GM06990 (cell line): ENCODE measurements around the gene SEC14L1.

ENCODE experiments used
- DNase-seq: peaks from one replicate; pipeline ENCODE4 v3.0.0-alpha.2; 2011; ENCODE audit not compliant: insufficient read length; ENCODE audit errors: extremely low read depth
- H3K27me3 ChIP-seq: replicated peaks from 2 replicates; pipeline ENCODE4 v1.6.0; 2011; ENCODE audit warnings: low read length; ENCODE audit not compliant: control insufficient read depth, insufficient read depth
- H3K36me3 ChIP-seq: 2 replicates; pipeline ENCODE4 v1.5.1; 2011; ENCODE audit warnings: low read length; ENCODE audit not compliant: control insufficient read depth, insufficient read depth
- H3K4me3 ChIP-seq: replicated peaks from 2 replicates; pipeline ENCODE4 v1.5.1; 2011; ENCODE audit warnings: low read depth, mild to moderate bottlenecking, control low read depth, low read length
- TF ChIP-seq, protein P1 (sequence below): IDR thresholded peaks from 2 replicates; pipeline ENCODE4 v1.5.1; 2011; ENCODE audit warnings: low read length, control low read depth, mild to moderate bottlenecking, inconsistent platforms; ENCODE audit not compliant: insufficient read depth, poor library complexity, severe bottlenecking

SEC14L1 gene

DNA sequence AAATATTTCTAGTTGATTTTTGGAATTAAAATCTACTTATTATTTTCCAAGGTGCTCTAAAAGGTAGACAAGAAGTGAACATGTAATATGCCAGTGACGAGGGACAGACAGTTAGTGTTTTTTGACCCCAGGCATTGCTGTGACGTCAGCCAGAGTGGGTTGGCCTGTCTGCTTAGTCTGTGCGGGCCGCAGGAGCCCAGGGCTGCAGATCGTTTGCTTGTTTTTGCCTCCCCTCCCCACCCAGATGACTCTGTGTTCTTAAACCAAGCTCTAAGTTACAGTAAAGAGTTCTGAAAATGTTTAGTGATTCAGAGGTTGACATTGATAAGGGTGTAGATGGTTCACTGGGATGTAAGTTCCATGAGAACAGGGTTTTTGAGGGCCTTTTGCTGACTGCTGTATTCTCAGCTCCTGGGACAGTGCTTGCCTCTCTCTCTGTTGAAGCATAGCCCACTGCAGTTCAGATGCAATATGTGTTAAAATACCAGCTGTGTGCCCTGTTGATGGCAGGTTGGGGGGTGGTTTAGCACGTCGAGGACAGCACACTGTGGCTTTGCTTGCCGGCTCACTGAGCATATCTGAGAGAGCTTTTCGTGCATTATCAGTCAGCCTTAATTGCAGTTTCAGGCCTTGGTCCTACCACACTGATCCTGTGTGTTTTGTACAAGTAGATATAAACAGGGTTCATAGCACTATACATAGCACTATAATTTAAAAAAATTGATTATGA, 64.8 kb downstream of the SEC14L1 start:
- no peak overlapping the region for H3K4me3 ChIP-seq
- TF ChIP-seq, protein P1, sequence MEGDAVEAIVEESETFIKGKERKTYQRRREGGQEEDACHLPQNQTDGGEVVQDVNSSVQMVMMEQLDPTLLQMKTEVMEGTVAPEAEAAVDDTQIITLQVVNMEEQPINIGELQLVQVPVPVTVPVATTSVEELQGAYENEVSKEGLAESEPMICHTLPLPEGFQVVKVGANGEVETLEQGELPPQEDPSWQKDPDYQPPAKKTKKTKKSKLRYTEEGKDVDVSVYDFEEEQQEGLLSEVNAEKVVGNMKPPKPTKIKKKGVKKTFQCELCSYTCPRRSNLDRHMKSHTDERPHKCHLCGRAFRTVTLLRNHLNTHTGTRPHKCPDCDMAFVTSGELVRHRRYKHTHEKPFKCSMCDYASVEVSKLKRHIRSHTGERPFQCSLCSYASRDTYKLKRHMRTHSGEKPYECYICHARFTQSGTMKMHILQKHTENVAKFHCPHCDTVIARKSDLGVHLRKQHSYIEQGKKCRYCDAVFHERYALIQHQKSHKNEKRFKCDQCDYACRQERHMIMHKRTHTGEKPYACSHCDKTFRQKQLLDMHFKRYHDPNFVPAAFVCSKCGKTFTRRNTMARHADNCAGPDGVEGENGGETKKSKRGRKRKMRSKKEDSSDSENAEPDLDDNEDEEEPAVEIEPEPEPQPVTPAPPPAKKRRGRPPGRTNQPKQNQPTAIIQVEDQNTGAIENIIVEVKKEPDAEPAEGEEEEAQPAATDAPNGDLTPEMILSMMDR, result no peak
- peaks cover 32% of the 10 kb centered on the region for H3K36me3 ChIP-seq
- no peak for DNase-seq
- no peaks in the 10 kb centered on the region for H3K27me3 ChIP-seq

DNA sequence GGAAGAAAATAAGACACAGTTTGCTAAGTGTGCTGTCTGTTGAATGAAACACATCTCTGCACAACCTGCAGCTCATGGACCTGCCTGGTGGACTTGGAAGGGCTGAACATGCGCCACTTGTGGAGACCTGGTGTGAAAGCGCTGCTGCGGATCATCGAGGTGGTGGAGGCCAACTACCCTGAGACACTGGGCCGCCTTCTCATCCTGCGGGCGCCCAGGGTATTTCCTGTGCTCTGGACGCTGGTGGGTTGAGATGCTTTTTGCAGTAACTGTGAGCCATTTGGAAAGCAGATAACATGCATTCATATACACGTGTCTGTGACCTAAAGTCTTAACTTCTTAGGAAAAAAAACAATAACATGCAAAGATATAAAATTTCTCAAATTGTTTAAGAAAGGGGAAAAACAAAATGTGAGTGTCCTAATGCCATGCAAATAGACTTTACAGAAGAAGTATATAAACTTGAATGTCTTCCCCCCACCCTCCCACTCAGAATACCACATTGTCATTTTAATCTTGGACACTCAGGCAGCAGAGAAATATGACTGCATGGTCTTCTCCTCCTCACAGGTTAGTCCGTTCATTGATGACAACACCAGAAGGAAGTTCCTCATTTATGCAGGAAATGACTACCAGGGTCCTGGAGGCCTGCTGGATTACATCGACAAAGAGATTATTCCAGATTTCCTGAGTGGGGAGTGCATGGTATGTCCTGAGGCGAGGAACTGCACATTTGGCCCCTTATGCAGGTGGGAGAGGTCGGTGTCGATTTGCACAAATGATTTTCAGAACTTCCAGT, 65.6 kb downstream of the SEC14L1 start:
- DNase-seq, result no peak
- peaks cover 36% of the 10 kb centered on the region for H3K36me3 ChIP-seq

DNA sequence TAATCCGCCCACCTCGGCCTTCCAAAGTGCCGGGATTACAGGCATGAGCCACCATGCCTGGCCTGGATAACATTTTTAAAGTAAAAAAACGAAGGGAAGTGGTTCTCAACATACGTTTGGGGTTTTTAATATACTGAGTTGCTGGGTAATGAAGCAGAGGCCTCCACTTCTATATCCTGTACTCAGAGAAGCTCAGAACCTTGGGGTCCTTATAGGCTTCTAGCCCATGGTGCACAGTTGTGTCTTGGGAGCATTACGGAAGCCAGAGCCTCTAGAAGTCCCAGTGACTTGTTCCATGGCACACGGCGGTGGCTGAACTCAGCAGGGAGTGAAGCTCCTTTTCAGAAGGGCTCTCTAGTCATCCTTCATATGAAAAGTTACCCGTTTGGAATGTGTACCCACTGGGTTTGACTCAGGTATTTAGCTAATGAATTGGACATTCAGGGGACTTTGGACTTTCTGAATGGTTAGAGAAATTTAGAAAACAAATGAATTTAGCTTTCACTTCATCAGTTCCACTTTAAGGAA, 67.0 kb downstream of the SEC14L1 start:
- TF ChIP-seq, protein P1, result no peak
- H3K4me3 ChIP-seq, result no peak overlapping the region
- no peak for DNase-seq
- peaks cover 39% of the 10 kb centered on the region for H3K36me3 ChIP-seq
- H3K27me3 ChIP-seq, result no peaks in the 10 kb centered on the region

More for the DNA sequence above, 65.6 kb downstream of the SEC14L1 start:
- H3K4me3 ChIP-seq, result no peak overlapping the region
- H3K27me3 ChIP-seq, result no peaks in the 10 kb centered on the region
- TF ChIP-seq, protein P1, result no peak

DNA sequence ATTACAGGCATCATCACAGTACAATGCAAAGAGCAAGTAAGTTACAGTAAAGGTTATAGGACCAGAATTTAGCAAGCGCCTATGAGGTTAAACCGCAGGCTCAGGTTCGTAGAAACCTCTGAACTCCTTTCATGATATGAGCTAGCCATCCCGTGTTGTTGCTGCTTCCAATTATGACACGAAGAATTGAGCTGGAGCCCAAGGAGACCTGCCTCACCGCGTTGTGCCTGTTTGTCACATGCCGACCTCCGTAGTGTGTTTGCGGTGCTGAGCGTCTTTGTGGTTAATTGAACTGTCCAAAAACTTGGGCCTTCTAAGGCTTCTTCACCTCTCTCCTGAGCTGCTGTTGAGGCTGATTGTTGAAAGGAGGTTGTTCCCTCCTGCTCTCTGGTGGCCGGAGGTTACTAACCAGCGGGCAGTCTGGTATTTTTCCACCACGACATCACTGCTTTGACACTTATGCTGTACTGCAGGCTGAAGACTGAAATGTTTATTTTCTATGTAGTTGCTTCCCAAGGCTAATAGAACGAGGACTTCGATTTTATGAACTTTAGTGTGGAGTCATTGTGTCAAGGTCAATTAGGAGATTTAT, 67.5 kb downstream of the SEC14L1 start:
- no peaks in the 10 kb centered on the region for H3K27me3 ChIP-seq
- peaks cover 44% of the 10 kb centered on the region for H3K36me3 ChIP-seq
- DNase-seq, result no peak
- no peak overlapping the region for H3K4me3 ChIP-seq
- TF ChIP-seq, protein P1, result no peak

DNA sequence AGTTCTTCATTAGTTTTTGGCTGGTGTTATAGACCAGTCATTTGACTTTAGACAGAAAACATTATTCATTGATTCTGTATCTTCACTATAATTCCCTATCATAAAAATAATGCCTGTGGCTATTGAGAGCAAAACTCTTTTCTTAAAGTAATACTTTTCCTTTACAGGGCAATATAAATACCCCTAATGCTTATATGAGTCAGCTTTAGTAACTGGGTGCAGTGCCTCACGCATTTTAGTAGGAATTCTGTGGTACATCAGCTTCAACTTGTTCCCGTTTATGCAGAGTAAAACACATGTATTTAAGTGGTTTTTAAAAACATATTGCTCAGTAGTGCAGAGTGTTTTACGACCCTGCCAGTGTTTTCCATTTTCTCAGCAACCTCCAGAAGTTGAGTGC, 68.1 kb downstream of the SEC14L1 start:
- TF ChIP-seq, protein P1, result no peak
- Histone ChIP-seq H3K4me3 (no peak overlapping the region), H3K36me3 (peaks cover 44% of the 10 kb centered on the region), H3K27me3 (no peaks in the 10 kb centered on the region)
- DNase-seq, result no peak
